Measurements from ENCODE around the gene CFAP119. TPM values are rescaled to one million over a fixed set of nuclear protein-coding genes. Genes with fewer than 3 reads are reported as not detected.
"Not testable (repeated sequence)": the region's sequence is repeated elsewhere in the genome, so short reads cannot be mapped to it uniquely, and the experiment has no call there.

The CFAP119 gene
- 1 to 10 TPM; 2.2 to 3.0 TPM for total RNA-seq

DNA sequence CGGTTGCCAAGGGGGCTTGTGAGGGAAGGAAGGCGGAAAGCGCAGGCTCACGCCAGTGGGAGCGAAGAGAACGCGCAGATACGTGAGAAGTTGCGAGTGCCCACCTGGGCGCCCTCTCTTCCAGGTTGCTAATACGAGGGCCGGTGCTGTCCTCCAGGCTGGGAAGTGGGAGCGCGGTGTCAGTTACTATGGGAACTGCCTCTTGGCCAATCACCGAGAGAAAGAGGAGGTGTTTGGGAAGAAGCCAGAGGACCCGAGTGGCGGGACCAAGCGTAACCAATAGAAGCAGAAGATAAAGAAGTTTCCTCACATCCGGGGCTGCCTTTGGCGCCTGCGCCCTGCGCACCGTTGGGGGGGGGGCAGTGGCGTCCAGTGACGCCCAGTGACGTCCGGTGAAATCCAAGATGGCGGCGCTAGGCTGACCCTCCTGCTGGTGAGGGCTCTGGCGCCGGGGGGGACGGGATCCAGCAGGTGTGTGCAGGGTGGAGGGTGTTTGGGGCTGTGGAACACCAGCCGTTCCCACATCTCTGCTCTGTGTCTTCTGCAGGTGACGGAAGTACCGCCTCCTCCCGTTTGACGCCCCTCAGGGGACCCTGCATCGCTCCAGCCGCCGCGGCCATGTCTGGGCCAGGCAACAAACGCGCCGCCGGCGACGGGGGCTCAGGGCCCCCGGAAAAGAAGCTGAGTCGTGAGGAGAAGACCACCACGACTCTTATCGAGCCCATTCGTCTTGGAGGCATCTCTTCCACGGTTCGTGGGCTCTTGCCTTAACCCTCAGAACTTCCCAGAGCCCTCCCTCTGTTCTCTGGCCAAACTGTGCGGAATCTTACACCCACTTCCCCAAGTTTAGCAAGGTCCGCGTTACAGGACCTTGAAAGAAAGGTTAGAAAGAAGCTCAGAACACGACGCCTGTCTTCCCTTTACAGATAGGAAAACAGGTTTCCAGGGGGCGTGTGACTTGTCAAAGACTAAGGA lies at the start of gene CFAP119, which contains the start of gene RNF40:
TSS of gene CFAP119 (minus strand) at position 135 of the 975 bp plus-strand sequence. CDS start 314 bp downstream, outside the sequence.
TSS of gene RNF40 (plus strand) at position 395 of the 975 bp plus-strand sequence. CDS start at position 619, 224 bp downstream.
- peak within 1 kb of the TSS; percentile 98 for H3K4me3 Mint-ChIP-seq
- H3K27ac Mint-ChIP-seq = peak within 1 kb of the TSS; percentile 93
- no peaks in the 10 kb centered on the region for H3K27me3 Mint-ChIP-seq
- H3K36me3 Mint-ChIP-seq (ENCODE audit: low read depth) = peaks cover 28% of the 10 kb centered on the region
- ChIA-PET POLR2A (interaction anchor here (0.7 kb wide), 1 partner anchor 11 kb away, joined by 3 read pairs; no protein-coding TSS in a partner anchor), CTCF (interaction anchor here (1.4 kb wide), 1 partner anchor 13 kb away, joined by 3 read pairs; the partner anchor contains the start of gene PHKG2)
- H3K4me1 Mint-ChIP-seq = peaks cover 32% of the 10 kb centered on the region
- peak; percentile 94 for DNase-seq
- H3K9me3 Mint-ChIP-seq = no peaks in the 10 kb centered on the region

DNA sequence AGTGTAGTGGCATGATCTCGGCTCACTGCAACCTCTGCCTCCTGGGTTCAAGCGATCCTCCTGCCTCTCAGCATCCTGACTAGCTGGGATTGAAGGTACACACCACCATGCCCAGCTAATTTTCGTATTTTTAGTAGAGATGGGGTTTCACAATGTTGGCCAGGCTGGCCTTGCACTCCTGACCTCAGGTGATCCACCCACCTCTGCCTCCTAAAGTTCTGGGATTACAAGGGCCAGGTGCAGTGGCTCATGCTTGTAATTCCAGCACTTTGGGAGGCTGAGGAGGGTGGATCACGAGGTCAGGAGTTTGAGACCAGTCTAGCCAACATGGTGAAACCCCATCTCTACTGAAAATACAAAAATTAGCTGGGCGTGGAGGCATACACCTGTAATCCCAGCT lies 47.8 kb upstream of the CFAP119 start:
- CTCF ChIA-PET = interaction anchor here (1.1 to 1.3 kb wide), 2 partner anchors 50 to 332 kb away, joined by 3 read pairs; no protein-coding TSS in a partner anchor
- POLR2A ChIA-PET; H3K4me3 Mint-ChIP-seq; DNase-seq; H3K27ac Mint-ChIP-seq; H3K9me3 Mint-ChIP-seq; H3K36me3 Mint-ChIP-seq (ENCODE audit: low read depth): not testable (repeated sequence)
- Mint-ChIP-seq H3K27me3 (peaks cover 12% of the 10 kb centered on the region), H3K4me1 (peaks cover 29% of the 10 kb centered on the region)

DNA sequence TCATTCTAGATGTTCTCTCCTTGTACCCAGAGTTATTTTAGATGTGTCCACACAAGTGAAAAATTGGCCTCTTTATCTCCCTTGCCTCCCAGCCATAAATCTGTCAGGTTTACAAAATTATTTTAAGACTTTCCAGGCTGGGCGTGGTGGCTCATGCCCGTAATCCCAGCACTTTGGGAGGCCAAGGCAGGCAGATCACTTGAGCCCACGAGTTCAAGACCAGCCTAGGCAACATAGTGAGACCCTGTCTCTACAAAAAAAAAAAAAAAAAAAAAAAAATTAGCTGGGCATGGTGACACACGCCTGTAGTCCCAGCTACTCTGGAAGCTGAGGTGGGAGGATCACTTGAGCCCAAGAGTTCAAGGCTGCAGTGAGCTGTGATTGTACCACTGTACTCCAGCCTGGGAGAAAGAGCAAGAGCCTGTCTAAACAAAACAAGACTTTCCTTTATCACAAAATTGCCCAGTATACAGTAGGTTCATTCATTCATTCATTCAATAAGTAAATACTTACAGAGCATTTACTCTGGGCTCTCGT lies 47.1 kb upstream of the CFAP119 start:
- H3K36me3 Mint-ChIP-seq (ENCODE audit: low read depth); DNase-seq; POLR2A ChIA-PET; H3K4me3 Mint-ChIP-seq; H3K9me3 Mint-ChIP-seq; H3K27ac Mint-ChIP-seq: not testable (repeated sequence)
- Mint-ChIP-seq H3K4me1 (peaks cover 24% of the 10 kb centered on the region), H3K27me3 (peaks cover 12% of the 10 kb centered on the region)
- CTCF ChIA-PET = interaction anchor here (1.1 to 1.3 kb wide), 2 partner anchors 49 to 333 kb away, joined by 3 read pairs; no protein-coding TSS in a partner anchor

DNA sequence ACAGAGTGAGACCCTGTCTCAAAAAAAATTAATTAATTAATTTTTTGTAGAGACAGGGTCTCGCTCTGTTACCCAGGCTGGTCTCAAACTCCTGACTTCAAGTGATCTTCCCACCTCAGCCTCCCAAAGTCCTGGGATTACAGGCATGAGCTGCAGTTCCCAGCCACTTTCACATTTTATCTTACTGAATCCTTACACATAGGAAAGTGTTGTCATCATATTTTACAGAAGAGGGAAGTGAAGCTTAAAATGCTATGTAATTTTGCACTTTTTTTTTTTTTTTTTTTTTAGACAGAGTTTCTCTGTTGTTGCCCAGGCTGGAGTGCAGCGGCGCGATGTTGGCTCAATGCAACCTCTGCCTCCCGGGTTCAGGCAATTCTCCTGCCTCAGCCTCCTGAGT lies 46.3 kb upstream of the CFAP119 start:
- H3K4me1 Mint-ChIP-seq = peaks cover 24% of the 10 kb centered on the region
- peaks cover 14% of the 10 kb centered on the region for H3K27me3 Mint-ChIP-seq
- POLR2A ChIA-PET = no interaction called here
- CTCF ChIA-PET = interaction anchor here (0.6 to 1.2 kb wide), 4 partner anchors 17 to 71 kb away, joined by 3 to 4 read pairs (median 4); no protein-coding TSS in a partner anchor
- no peak overlapping the region for H3K27ac Mint-ChIP-seq
- DNase-seq = no peak
- H3K9me3 Mint-ChIP-seq = no peaks in the 10 kb centered on the region
- peaks cover 5% of the 10 kb centered on the region for H3K36me3 Mint-ChIP-seq (ENCODE audit: low read depth)
- H3K4me3 Mint-ChIP-seq = no peak overlapping the region

DNA sequence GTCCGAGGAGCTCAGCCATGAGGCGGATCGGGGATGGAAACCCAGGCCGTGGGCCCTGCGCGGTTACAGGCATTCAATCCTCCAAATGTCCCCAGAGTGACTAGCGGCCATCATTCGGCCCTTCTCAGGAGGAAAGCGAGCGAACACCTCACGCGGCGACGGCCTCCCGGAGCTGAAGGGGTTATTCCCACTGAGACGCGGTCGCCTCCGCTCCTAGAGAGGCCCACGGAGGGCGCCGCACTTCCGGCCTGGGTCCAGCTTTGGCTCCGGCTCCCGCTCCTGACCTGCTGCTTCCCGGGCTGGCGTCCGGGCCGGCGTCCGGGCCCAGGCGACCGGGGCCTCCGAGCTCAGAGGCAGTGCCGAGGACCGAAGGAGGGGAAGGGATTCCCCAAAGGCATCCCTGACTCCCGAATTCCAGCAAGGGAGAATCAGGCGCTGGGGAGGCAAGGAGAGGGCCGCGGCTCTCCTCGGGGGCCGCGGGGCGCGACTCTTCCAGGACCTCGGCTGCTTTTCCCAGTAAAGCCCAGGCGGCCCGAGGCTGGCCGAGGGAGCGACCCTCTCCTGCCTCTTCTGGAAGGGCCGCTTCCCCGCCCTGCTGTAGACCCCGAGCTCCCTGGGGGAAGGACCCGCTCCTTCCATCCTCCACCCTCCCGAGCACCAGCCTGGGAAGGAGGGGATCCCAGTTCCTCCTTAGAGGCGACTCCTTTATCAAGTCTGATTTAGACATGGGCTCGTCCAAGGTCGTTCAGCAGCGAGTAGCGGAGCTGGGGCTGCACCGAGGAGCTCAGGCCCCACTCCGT lies 43.7 kb upstream of the CFAP119 start:
- H3K4me3 Mint-ChIP-seq = peak overlapping the region; percentile 26
- peak overlapping the region; percentile 38 for H3K27ac Mint-ChIP-seq
- peaks cover 5% of the 10 kb centered on the region for H3K36me3 Mint-ChIP-seq (ENCODE audit: low read depth)
- POLR2A ChIA-PET = interaction anchor here (0.9 kb wide), 1 partner anchor 58 kb away, joined by 6 read pairs; the partner anchor contains the start of gene PHKG2
- CTCF ChIA-PET = interaction anchor here (0.5 to 2.0 kb wide), 7 partner anchors 9 to 673 kb away, joined by 3 to 26 read pairs (median 3); no protein-coding TSS in a partner anchor
- H3K9me3 Mint-ChIP-seq = no peaks in the 10 kb centered on the region
- no peak for DNase-seq
- H3K4me1 Mint-ChIP-seq = peaks cover 33% of the 10 kb centered on the region
- peaks cover 14% of the 10 kb centered on the region for H3K27me3 Mint-ChIP-seq

DNA sequence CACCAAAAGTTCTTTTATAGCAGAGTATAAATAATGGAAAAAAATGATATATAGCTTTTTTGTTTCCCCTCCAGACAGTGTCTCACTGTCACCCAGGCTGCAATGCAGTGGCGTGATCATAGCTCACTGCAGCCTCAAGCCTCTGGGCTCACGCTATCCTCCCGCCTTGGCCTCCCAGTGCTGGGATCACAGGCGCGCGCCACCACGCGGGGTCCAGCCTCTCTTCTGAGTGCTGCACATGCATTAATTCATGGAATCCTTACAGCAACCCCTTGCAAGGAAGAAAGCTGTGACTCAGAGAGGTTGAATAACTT lies 43.2 kb upstream of the CFAP119 start:
- DNase-seq = no peak
- Mint-ChIP-seq H3K36me3 (ENCODE audit: low read depth) (peaks cover 5% of the 10 kb centered on the region), H3K9me3 (no peaks in the 10 kb centered on the region), H3K4me3 (peak overlapping the region; percentile 26), H3K4me1 (peaks cover 33% of the 10 kb centered on the region), H3K27ac (peak overlapping the region; percentile 38), H3K27me3 (peaks cover 14% of the 10 kb centered on the region)
- ChIA-PET CTCF (interaction anchor here (1.0 to 2.0 kb wide), 5 partner anchors 9 to 149 kb away, joined by 3 to 26 read pairs (median 3); no protein-coding TSS in a partner anchor), POLR2A (interaction anchor here (0.9 kb wide), 1 partner anchor 57 kb away, joined by 6 read pairs; the partner anchor contains the start of gene PHKG2)

DNA sequence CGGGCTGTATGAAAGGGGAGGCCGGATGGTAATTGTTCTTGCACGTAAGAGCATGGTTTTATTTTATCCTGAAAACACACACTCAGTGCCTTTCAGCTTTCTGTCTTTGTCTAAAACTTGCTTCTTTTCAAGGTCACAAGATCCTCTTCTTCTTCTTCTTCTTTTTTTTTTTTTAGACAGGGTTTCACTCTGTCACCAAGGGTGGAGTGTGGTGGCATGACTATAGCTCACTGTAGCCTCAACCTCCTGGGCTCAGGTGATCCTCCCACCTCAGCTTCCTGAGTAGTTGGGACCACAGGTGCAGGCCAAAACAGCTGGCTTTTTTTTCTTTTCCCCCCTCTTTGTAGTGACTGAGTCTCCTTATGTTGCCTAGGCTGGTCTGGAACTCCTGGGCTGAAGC lies 41.1 kb upstream of the CFAP119 start:
- POLR2A ChIA-PET = interaction anchor here (0.6 kb wide), 1 partner anchor 9 kb away, joined by 4 read pairs; no protein-coding TSS in a partner anchor
- H3K27ac Mint-ChIP-seq = no peak overlapping the region
- H3K9me3 Mint-ChIP-seq = no peaks in the 10 kb centered on the region
- H3K27me3 Mint-ChIP-seq = peaks cover 10% of the 10 kb centered on the region
- peaks cover 31% of the 10 kb centered on the region for H3K4me1 Mint-ChIP-seq
- peaks cover 5% of the 10 kb centered on the region for H3K36me3 Mint-ChIP-seq (ENCODE audit: low read depth)
- no peak for DNase-seq
- no peak overlapping the region for H3K4me3 Mint-ChIP-seq
- CTCF ChIA-PET = interaction anchor here (0.8 to 2.8 kb wide), 5 partner anchors 9 to 139 kb away, joined by 3 to 16 read pairs (median 5); no protein-coding TSS in a partner anchor

DNA sequence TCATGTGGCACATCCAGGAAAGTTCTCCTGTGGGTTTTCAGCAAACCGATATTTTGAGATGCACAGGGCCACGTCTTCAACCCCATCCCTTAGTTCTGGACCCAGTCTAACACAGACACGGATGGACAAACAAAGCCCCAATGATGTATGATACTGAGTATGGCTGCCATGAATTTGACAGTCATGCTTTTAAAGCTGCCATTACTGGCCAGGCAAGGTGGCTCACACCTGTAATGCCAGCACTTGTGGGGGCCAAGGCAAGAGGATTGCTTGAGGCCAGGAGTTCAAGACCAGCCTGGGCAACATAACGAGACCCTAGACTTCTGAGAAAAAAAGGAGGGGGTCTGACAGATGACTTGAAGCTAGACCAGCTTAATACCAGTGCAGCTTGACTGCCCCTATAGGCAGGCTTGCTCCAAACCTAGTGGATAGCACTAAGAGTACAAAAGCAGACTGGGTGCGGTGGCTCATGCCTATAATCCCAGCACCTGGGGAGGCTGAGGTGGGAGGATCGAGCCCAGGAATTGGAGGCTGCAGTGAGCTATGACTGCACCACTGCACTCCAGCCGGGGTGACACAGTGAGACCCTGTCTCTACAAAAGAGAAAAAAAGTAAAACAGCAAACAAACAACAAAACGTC lies 35.9 kb upstream of the CFAP119 start:
- Mint-ChIP-seq H3K27ac (no peak overlapping the region), H3K9me3 (no peaks in the 10 kb centered on the region), H3K4me1 (peaks cover 6% of the 10 kb centered on the region), H3K36me3 (ENCODE audit: low read depth) (no peaks in the 10 kb centered on the region), H3K4me3 (no peak overlapping the region), H3K27me3 (no peaks in the 10 kb centered on the region)
- POLR2A ChIA-PET = interaction anchor here (0.6 kb wide), 1 partner anchor 18 kb away, joined by 5 read pairs; no protein-coding TSS in a partner anchor
- no peak for DNase-seq
- CTCF ChIA-PET = interaction anchor here (0.6 to 1.5 kb wide), 4 partner anchors 16 to 60 kb away, joined by 3 to 6 read pairs (median 3); no protein-coding TSS in a partner anchor

DNA sequence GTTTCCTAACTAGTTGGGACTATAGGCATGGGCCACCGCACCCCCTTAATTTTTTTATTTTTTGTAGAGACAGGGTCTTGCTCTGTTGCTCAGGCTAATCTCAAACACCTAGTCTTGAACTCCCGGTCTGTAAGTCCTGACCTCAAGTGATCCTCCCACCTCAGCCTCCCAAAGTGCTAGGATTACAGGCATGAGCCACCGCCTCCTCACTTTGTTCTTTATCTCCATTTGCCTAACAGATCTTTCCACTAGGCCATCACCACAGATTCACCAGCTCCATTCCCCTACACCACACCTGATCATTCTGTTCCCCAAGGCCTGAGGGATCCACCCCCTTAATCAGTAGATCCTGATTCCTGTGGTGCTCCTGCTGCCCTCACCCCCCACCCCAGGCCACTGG lies 32.8 kb upstream of the CFAP119 start:
- ChIA-PET POLR2A (no interaction called here), CTCF (interaction anchor here (1.1 to 2.1 kb wide), 4 partner anchors 9 to 112 kb away, joined by 3 to 5 read pairs (median 3); no protein-coding TSS in a partner anchor)
- no peaks in the 10 kb centered on the region for H3K4me1 Mint-ChIP-seq

DNA sequence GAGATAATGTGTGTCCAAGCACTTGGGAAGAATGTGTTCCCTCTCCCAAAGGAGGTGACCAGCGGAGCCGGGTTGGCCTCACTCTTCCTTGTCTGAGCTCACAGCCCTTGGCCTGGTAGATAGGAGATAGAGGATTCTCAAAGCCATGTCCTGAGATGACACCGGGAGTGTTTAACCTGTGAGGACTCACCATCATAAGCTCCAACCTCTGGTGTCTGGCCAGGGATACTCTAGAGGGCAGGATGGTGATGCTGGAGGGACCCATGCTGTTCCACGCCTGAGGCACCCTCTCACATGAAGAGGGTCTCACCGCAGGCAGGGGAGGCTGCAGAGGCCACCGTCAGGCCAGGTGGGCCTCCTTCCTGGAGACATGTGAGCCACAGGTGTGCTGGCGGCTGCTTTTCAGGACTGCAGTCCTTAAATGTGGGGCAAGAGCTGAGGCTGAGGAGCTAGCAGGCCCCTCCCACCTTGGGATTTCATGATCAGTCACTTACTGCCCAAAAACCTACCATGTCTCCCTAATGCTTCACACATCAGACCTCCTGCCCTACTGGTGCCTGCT lies 31.7 kb upstream of the CFAP119 start:
- no peak overlapping the region for H3K4me3 Mint-ChIP-seq
- ChIA-PET CTCF (interaction anchor here (0.6 to 2.1 kb wide), 7 partner anchors 8 to 113 kb away, joined by 3 to 6 read pairs (median 3); no protein-coding TSS in a partner anchor), POLR2A (no interaction called here)
- no peaks in the 10 kb centered on the region for H3K4me1 Mint-ChIP-seq
- no peak overlapping the region for H3K27ac Mint-ChIP-seq
- no peak for DNase-seq
- no peaks in the 10 kb centered on the region for H3K27me3 Mint-ChIP-seq
- no peaks in the 10 kb centered on the region for H3K36me3 Mint-ChIP-seq (ENCODE audit: low read depth)
- H3K9me3 Mint-ChIP-seq = no peaks in the 10 kb centered on the region

More for the DNA sequence above, 32.8 kb upstream of the CFAP119 start:
- no peaks in the 10 kb centered on the region for H3K9me3 Mint-ChIP-seq
- H3K4me3 Mint-ChIP-seq = no peak overlapping the region
- no peak for DNase-seq
- H3K27me3 Mint-ChIP-seq = no peaks in the 10 kb centered on the region
- H3K36me3 Mint-ChIP-seq (ENCODE audit: low read depth) = no peaks in the 10 kb centered on the region
- no peak overlapping the region for H3K27ac Mint-ChIP-seq

DNA sequence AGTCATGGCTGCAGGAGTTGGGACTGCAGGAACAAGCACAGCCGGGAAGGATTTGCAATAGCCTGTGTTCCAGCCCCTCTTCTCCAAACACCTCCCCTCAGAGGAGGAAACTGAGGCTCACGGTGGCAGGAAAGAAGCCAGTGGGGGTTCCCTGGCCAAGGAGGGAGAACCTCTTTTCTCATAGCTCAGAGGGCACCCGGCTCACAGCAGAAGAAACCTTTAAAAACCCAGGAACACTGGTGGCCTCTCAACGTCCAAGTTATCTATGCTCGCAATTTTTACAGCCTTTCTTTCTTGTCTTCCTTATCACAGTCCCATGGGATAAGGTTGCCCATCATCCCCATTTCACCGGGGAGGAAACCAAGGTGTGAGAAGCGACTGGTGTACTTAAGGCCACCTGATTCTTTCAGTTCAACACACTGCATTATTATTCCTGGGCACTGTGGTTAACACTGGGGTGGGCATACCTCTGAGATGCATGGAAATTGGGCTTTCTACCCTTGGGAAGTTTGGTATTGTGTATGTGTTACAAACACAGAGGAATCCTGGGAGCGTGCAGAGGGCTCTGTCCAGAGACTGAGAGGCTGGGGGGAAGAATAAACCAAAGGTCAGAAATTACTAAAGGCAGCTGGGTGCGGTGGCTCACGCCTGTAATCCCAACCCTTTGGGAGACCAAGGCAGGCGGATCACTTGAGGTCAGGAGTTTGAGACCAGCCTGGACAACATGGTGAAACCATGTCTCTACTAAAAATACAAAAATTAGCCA lies 25.9 kb upstream of the CFAP119 start:
- peak overlapping the region; percentile 73 for H3K4me3 Mint-ChIP-seq
- H3K27me3 Mint-ChIP-seq = peaks cover 28% of the 10 kb centered on the region
- H3K9me3 Mint-ChIP-seq = no peaks in the 10 kb centered on the region
- ChIA-PET CTCF (no interaction called here), POLR2A (no interaction called here)
- no peak overlapping the region for H3K27ac Mint-ChIP-seq
- H3K4me1 Mint-ChIP-seq = peaks cover 11% of the 10 kb centered on the region
- no peak for DNase-seq
- no peaks in the 10 kb centered on the region for H3K36me3 Mint-ChIP-seq (ENCODE audit: low read depth)

Measured in activated CD4-positive, alpha-beta T cell treated with anti-CD3 and anti-CD28 coated beads, Interleukin-2, amount 10 ng/mL, durations not matched to agents 7 days and 5 days (primary cell).